K562 (cell line): ENCODE data around the gene SMC3. TPM values are rescaled to one million over a fixed set of nuclear protein-coding genes. Genes with fewer than 3 reads are reported as not detected.

Experiments used
- ATAC-seq: fragments of 200-7000 bp; cut with Tn5 transposase; 3 replicates; pipeline ENCODE4 v1.9.1; 2020; ENCODE audit warnings: moderate library complexity
- BruUV-seq: library from RNA; stranded (reverse); fragments of 400-500 nt; replicated peaks from 2 replicates; lab custom pipeline; 2021; lab: Mats Ljungman, UMichigan
- CTCF ChIA-PET: fragments of 300-600 bp; formaldehyde crosslinking; extraction: SDS; loops from one replicate; lab custom pipeline; 2021; ENCODE audit warnings: low intra/inter-chr PET ratio; lab: Yijun Ruan, JAX
- POLR2A ChIA-PET: fragments of 300-600, 350-650 bp; sonication (Branson Sonifier 250); formaldehyde crosslinking; extraction: SDS; loops from one replicate; lab custom pipeline; 2021; ENCODE audit warnings: antibody characterized with exemption, inconsistent platforms; lab: Yijun Ruan, JAX
- DNase-seq, 4 experiments: peaks; one replicate each; pipeline versions ENCODE4 v3.0.0 to v3.0.0-alpha.2; 2011 to 2018; ENCODE audit warnings: low spot score in 3 of 4, mixed read lengths in 3 of 4; ENCODE audit errors: extremely low read depth in 1 of 4
- FAIRE-seq: peaks from 2 replicates; lab custom pipeline; 2011; peaks lifted over from hg19 to GRCh38; lab: Jason Lieb, UNC
- H2AFZ ChIP-seq: 2 replicates; pipeline ENCODE4 v1.6.0; 2011; ENCODE audit warnings: low read depth, low read length, control low read depth, inconsistent platforms
- H3K27ac ChIP-seq: fragments of 200-600 bp; 3 replicates; pipeline ENCODE4 v1.8.0; 2011; ENCODE audit warnings: low read depth, mild to moderate bottlenecking, control low read depth, inconsistent platforms, low read length, moderate library complexity, mixed read lengths; ENCODE audit errors: extremely low read depth
- H3K27me3 ChIP-seq, 2 experiments: fragments of 300-600 bp in 1 of 2; 2 replicates in 1 of 2; 3 replicates in 1 of 2; pipeline versions ENCODE4 v1.6.0 to v1.8.0; 2011; ENCODE audit warnings: inconsistent platforms in 2 of 2, low read length in 2 of 2, mild to moderate bottlenecking in 1 of 2, mixed read lengths in 1 of 2, moderate library complexity in 1 of 2; ENCODE audit not compliant: control insufficient read depth in 2 of 2, insufficient read depth in 2 of 2
- H3K36me3 ChIP-seq: fragments of 300-600 bp; 3 replicates; pipeline ENCODE4 v1.8.0; 2011; ENCODE audit warnings: mild to moderate bottlenecking, low read length, inconsistent platforms; ENCODE audit not compliant: control insufficient read depth, insufficient read depth
- H3K4me1 ChIP-seq, 2 experiments: fragments of 200-600 bp in 1 of 2; replicated peaks in 1 of 2; 2 replicates in 1 of 2; 3 replicates in 1 of 2; pipeline versions ENCODE4 v1.5.1 to v1.8.0; 2011; ENCODE audit warnings: inconsistent platforms in 2 of 2, low read length in 2 of 2, mild to moderate bottlenecking in 1 of 2, mixed read lengths in 1 of 2, moderate library complexity in 1 of 2; ENCODE audit not compliant: control insufficient read depth in 2 of 2, insufficient read depth in 2 of 2
- H3K4me2 ChIP-seq: 2 replicates; pipeline ENCODE4 v1.6.1; 2011; ENCODE audit warnings: low read length, control low read depth, inconsistent platforms, mixed read lengths; ENCODE audit not compliant: insufficient read depth
- H3K4me3 ChIP-seq: fragments of 200-600 bp; sonication (generic), shearing (Covaris generic); 2 replicates; pipeline ENCODE4 v1.5.1; 2016; ENCODE audit warnings: control low read depth, inconsistent platforms
- H3K79me2 ChIP-seq: fragments of 200-600 bp; 3 replicates; pipeline ENCODE4 v1.8.0; 2011; ENCODE audit warnings: low read length, inconsistent platforms; ENCODE audit not compliant: control insufficient read depth, insufficient read depth
- H3K9ac ChIP-seq, 2 experiments: 2 replicates each; pipeline versions ENCODE4 v1.6.0 to v1.6.1; 2011; ENCODE audit warnings: low read depth in 2 of 2, low read length in 2 of 2, control low read depth in 1 of 2, inconsistent platforms in 1 of 2, mild to moderate bottlenecking in 1 of 2, mixed read lengths in 1 of 2; ENCODE audit not compliant: insufficient read depth in 1 of 2
- H3K9me1 ChIP-seq: one replicate; pipeline ENCODE4 v1.6.0; 2011; ENCODE audit warnings: inconsistent platforms, mild to moderate bottlenecking, low read length, moderate library complexity; ENCODE audit not compliant: control insufficient read depth, insufficient read depth
- H3K9me3 ChIP-seq: replicated peaks from 2 replicates; pipeline ENCODE4 v1.5.1; 2011; ENCODE audit warnings: low read depth, low read length, inconsistent platforms; ENCODE audit not compliant: control insufficient read depth, insufficient read depth
- H4K20me1 ChIP-seq: replicated peaks from 2 replicates; pipeline ENCODE4 v1.6.1; 2011; ENCODE audit warnings: low read length, inconsistent platforms, mixed read lengths; ENCODE audit not compliant: control insufficient read depth, insufficient read depth
- ETV5 ChIP-seq: sonication (generic); formaldehyde crosslinking; IDR thresholded peaks from 2 replicates; pipeline ENCODE4 v1.4.0; 2020; ENCODE audit warnings: low read depth, mild to moderate bottlenecking, missing genetic modification reagents
- TCF3 ChIP-seq: sonication (generic); formaldehyde crosslinking; IDR thresholded peaks from 2 replicates; pipeline ENCODE4 v1.4.0; 2020; ENCODE audit warnings: mild to moderate bottlenecking, missing genetic modification reagents
- THRAP3 ChIP-seq: fragments of 450-650 bp; IDR thresholded peaks from 2 replicates; pipeline ENCODE4 v1.6.1; 2016; ENCODE audit warnings: mild to moderate bottlenecking, inconsistent platforms, borderline replicate concordance
- ZNF695 ChIP-seq: fragments of 450-650 bp; formaldehyde crosslinking; IDR thresholded peaks from 2 replicates; pipeline ENCODE4 v1.4.0; 2020; ENCODE audit warnings: mild to moderate bottlenecking, moderate library complexity
- ZNF766 ChIP-seq: fragments of 200-800 bp; sonication (Bioruptor generic); conservative IDR thresholded peaks from 2 replicates; pipeline ENCODE4 v1.6.1; 2016; ENCODE audit warnings: missing genetic modification characterization, missing compliant biosample characterization
- WGBS: fragments of 100-300 bp; shearing (Covaris generic); methylation state at CpG from one replicate; pipeline ENCODE4 v1.1.6; 2016; ENCODE audit warnings: low coverage, mixed read lengths; ENCODE audit not compliant: insufficient coverage; ENCODE audit errors: missing lambda C conversion rate; 5-methylcytosine and 5-hydroxymethylcytosine counted together
- in situ Hi-C: fragments of 300-500 bp; cut with MboI; formaldehyde crosslinking; loops from 4 replicates; pipeline ENCODE4 v1.15.0; 2018; ENCODE audit warnings: inconsistent platforms, mixed read lengths
- intact Hi-C: fragments of 100-400 bp; cut with micrococcal nuclease; formaldehyde crosslinking; loops from 2 replicates; pipeline ENCODE4 v1.14.2; 2022
- polyA plus RNA-seq, 8 experiments: library from polyadenylated mRNA; depleted of rRNA in 4 of 8; stranded (reverse) in 5 of 8; unstranded in 3 of 8; fragments of >200 nt; fragmentation: Nextera tagmentation in 2 of 8; fragmentation: Illumina TruSeq in 1 of 8; extraction: Ambion mirVana in 2 of 8; extraction: Trizol in 1 of 8; gene quantifications; 2 replicates each; pipeline versions ENCODE4 v1.2.1 to v1.2.3, GENCODE V29; 2011 to 2014; ENCODE audit warnings: inconsistent platforms in 1 of 8, missing spikeins in 1 of 8
- total RNA-seq, 7 experiments: library from RNA; depleted of rRNA in 6 of 7; stranded (reverse); fragments of >200 nt in 6 of 7; fragmentation: Illumina TruSeq in 2 of 7; extraction: Trizol in 2 of 7; gene quantifications; 2 replicates each; pipeline versions ENCODE4 v1.2.1 to v1.2.3, GENCODE V29; 2011 to 2021; ENCODE audit warnings: low replicate concordance in 1 of 7
- TF ChIP-seq, protein P1 (sequence below): sonication (generic); formaldehyde crosslinking; IDR thresholded peaks from 2 replicates; pipeline ENCODE4 v1.8.0; 2022; ENCODE audit warnings: missing genetic modification reagents, mild to moderate bottlenecking, borderline replicate concordance

SMC3 gene
- total and polyA plus RNA-seq, 9 of the 15 experiments (the other 6 are each of a cell fraction or from before 2014, with no cell fraction given): 21.3 to 62.6 (median 39.3) TPM

DNA sequence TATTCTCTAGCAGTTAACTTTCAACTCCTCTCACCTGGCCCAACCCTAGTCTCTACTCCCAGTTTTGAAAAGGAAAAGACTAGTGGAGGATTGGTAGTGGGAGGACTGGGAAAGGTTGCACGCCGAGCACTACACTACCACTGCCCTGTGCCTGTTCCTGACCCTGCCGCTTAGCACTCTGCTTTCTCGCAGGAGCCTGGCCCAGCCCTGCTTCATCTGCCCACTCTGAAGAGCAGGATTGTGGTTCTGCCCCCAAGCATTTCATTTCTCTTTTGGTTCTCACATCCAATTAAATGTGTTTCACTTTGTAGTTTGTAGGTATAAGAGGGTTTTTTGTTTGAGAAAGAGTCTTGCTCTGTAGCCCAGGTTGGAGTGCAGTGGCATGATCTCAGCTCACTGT is 45.1 kb downstream of the SMC3 start:
- intact Hi-C loops: loop anchor here (5.0 to 10.0 kb wide), 3 partner anchors 115 to 1522 kb away; partner anchors contain the start of gene PDCD4
- ATAC-seq: no peak
- Histone ChIP-seq H3K79me2 (no peaks in the 10 kb centered on the region), H3K27ac (no peak overlapping the region), H3K4me1 (peaks cover 22 to 27% of the 10 kb centered on the region in 2 experiments; a peak in 4 of 5 replicates), H3K4me3 (no peak overlapping the region), H3K9me1 (no peaks in the 10 kb centered on the region), H3K9me3 (no peaks in the 10 kb centered on the region), H4K20me1 (no peaks in the 10 kb centered on the region), H2AFZ (no peak overlapping the region), H3K4me2 (no peak overlapping the region), H3K36me3 (no peaks in the 10 kb centered on the region), H3K27me3 (no peaks in the 10 kb centered on the region), H3K9ac (no peak overlapping the region)
- ChIA-PET POLR2A (no interaction called here), CTCF (no interaction called here)
- 89% methylated on average over 2 of the region's 4 CpGs for WGBS
- TF ChIP-seq ZNF695 (CRISPR knock-in tag): no peak
- TF ChIP-seq ETV5 (CRISPR knock-in tag): no peak
- TF ChIP-seq, protein P1, sequence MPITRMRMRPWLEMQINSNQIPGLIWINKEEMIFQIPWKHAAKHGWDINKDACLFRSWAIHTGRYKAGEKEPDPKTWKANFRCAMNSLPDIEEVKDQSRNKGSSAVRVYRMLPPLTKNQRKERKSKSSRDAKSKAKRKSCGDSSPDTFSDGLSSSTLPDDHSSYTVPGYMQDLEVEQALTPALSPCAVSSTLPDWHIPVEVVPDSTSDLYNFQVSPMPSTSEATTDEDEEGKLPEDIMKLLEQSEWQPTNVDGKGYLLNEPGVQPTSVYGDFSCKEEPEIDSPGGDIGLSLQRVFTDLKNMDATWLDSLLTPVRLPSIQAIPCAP (CRISPR knock-in tag): no peak
- no peak for TF ChIP-seq TCF3
- TF ChIP-seq ZNF766 (CRISPR knock-in tag): no peak
- no peak for TF ChIP-seq THRAP3
- no TSS peak for BruUV-seq
- FAIRE-seq: no peak
- DNase-seq: no peak
- in situ Hi-C loops: loop anchor here (10.0 to 25.0 kb wide), 2 partner anchors 62 to 275 kb away; no protein-coding TSS in a partner anchor
